Endometrium (tissue), 2 donors: Measurements from ENCODE around the gene PIGA.

ENCODE experiments used
- FAIRE-seq: peaks from 2 replicates; lab custom pipeline; 2012; peaks lifted over from hg19 to GRCh38; lab: Jason Lieb, UNC
- donor health status: control.
- donor health status: control.

Gene PIGA

GRCh38 chrX:15335135-15336022 lies at the start of gene PIGA:
PIGA (minus strand) TSS chrX:15335523; CDS start chrX:15331930, 3,593 bp downstream.
- peak; percentile 90 for FAIRE-seq

DNA sequence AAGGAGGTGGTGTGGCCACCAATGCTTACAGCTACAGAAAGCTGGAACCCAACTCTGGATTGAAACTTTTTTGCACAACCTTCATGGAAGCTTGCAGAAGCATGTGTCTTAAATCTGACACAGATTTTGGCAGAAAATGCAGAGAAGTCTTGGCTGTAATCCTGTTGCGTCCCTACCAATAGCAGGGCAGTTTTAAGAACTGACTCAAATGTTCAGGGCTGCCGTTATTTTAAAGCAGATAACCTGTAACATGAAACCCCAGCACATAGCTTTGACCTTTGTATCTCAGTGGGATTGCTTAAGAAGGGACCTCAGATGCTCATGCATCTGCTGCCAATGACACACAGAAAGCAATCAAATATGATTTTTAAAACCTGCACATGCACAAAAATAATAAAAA lies 49.0 kb upstream of the PIGA start, which contains the start of gene VEGFD:
Gene VEGFD, minus strand, starts transcription at position 110 of the 400 bp plus-strand sequence. CDS start 467 bp downstream, outside the sequence.
- no peak for FAIRE-seq

DNA sequence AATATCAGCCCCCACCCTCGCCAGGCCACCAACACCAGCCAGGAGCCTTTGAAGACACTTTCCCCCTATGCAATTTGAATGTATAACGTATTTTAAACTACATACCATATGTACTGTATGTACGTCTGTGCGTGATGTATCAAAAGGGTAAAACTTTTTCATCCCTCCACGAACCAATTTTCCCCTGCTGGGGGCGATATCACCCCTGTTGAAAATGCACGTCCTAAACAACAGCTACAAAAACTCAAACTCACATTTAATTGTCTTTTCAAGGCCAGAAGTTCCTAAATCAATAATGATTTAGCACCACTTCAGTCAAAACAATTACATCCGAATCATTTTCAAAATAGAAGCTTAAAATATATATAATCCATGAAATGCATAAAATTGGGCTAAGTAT lies 47.5 kb upstream of the PIGA start:
- no peak for FAIRE-seq

DNA sequence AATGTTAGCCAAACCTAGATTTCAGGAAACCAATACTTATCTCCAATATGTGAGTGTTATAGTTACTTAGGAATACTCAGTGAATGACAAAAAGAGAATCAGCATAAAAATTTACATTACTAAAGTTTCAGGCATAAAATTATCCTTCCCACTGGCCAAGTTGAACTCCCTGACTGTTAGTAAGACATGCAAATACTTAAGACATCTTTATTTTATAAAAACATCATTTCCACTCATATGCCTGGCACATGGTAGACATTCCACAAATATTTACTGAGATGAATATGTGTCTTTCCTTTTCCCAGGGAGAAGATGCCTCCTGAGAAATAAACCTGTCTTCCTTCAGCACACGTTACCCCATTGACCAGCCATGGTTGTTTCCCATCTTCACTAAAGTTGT lies 41.6 kb upstream of the PIGA start:
- no peak for FAIRE-seq

DNA sequence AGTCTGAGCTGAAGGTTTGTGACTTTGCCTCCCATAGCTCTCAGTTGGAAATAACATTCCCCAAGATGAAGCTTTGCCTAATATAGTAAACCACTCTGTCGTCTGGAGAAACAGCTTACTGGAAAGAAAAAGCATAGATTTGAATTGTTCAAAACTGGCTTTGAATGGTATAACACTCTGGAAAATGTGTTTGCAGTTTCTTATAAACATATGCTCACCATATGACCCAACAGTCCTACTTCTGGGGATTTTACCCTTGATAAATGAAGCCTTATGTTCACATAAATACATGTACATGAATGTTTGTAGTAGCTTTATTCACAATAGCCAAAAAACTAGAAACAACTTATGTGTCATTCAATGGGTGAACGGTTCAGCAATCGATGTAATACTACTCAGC lies 38.7 kb upstream of the PIGA start:
- FAIRE-seq: no peak

GRCh38 chrX:15366506-15367352 lies 31.4 kb upstream of the PIGA start:
- no peak for FAIRE-seq

DNA sequence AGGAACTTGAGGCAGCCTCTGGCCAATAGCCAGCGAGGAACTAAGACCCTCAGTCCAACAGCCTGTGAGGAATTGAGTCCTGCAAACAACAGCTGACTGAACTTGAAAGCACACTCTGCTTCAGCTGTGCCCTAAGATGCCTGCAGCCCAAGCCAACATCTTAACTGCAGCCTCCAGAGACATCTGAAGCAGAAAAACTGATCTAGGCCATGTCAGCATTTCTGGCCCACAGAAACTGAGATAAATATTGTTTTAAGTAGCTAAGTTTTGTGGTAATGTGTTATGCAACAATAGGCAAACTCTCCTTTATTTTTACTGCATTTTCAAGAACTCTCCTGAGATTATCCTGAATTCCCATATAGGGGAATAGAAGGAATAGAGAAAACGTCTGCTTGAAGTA lies 24.4 kb upstream of the PIGA start:
- FAIRE-seq: no peak

- no peak for FAIRE-seq
Observed at GRCh38 chrX:15358533-15358932, 23.2 kb upstream of the PIGA start.

DNA sequence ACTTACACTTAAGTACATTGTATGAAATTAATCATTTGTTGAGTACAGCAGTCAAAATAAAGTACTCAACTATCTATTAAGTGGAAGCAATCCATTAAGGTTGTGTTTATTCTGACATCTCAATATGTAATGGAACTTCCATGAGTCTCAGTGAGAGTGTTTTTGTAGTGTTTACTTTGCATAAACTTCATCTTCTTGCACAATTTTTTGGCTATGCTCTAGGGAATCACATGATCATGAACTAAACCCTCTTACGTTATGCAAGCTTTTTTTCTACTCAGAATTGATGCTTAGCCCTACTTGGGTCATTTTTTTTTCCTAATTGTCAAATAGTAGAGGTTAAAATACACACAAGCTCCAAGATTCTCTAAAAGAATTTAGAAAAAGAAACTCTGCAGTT lies 21.1 kb upstream of the PIGA start:
- no peak for FAIRE-seq

- no peak for FAIRE-seq
Observed at GRCh38 chrX:15350329-15350996, 15.1 kb upstream of the PIGA start.

DNA sequence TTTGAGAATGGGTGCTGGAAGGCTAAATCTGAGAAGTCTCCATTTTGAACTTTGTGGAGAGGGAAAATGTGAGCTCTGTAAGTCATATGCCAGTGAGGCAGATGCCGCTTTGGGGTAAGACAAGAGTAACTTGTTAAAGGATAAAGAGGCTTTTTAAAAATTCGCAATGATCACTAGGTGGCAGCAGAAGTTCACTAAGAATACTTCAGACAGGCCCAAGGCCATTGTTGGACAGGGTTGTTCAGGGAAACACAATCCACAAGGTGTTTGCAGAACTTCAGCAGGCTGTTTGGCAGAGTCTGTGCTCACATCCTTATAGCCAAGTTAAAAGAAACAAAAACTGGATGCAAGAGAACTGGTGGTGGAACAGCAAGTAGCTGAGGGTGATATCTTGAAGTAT lies 13.7 kb upstream of the PIGA start:
- FAIRE-seq: no peak

- FAIRE-seq: no peak
Observed at GRCh38 chrX:15345976-15346375, 10.7 kb upstream of the PIGA start.

DNA sequence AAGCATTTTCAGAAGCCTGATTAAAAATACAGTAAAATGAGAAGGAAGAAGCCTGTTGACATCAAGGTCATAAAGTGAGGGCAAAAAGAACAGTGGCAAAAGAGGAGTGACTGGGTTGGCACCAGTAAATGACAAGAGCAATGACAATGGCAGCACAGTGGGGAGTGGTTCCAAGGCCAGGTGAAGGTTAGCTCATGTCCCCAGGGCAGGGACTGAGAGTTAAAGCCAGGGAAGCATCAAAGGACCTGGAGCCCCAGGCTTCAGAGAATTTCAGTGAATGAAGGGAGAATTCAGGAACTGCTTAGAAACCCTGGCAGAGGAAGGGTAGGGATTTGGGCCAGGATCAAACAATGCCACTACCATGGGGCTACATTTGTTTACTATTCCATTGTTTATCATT lies 8.8 kb upstream of the PIGA start:
- no peak for FAIRE-seq

DNA sequence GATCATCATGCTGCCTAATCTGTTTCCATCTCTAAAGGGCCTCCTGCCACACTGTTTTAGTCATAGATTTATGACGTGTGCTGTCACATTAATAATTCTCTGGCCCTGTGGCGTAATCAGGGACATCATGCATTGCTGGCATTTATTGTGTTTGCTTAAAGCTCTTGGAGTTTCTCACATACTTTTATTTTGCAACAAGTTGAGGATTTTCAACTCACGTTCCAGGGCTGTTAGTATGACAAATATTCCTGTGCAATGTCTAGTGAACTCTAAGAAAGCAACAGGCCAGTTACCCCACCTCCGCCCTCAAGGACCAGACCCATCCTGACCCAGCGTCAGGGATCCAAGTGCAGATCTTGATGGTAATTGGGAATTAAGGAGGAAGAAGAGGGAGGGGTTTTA lies 7.8 kb upstream of the PIGA start:
- FAIRE-seq: no peak

GRCh38 chrX:15340867-15341266 lies 5.5 kb upstream of the PIGA start:
- FAIRE-seq: no peak

DNA sequence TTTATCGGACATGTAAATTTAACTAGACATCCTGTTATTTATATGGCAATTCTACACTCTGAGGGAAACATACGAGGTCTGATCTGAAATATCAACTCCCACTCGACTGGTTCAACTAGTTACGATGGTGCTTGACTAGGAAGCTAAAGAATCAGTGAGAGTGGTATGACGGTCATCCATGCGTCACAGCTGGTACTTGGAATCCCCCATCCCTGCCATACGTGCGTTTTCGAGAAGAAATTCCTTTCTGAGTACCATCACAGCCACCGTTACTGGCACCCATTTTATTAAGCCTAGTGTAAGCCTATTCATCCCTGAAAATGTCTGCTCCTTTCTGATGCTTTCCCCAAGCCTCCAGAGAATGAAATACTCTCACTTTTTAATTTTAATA lies 695 bp upstream of the PIGA start:
- no peak for FAIRE-seq

DNA sequence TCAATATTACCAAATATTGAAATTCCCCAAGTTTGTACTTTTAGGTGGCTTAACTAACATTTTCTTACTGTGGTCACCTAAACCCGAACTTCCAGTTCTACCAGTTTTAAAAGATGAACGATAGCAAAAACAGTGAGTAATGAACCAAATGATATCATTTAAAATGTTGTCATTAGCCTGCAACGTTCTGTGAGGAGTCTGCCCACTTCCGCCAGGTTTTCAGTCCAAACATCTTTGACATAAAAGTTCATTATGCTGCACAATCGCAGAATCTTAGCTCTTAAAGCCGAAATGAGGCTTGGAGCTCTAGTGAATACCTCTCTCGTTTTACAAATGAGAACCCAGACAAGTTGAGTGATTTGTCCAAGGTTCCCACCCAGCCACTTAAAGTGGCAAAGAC lies 762 bp downstream of the PIGA start:
- FAIRE-seq: no peak

GRCh38 chrX:15328821-15329220 lies 6.5 kb downstream of the PIGA start:
- FAIRE-seq: no peak

- no peak for FAIRE-seq
Observed at GRCh38 chrX:15328131-15328530, 7.2 kb downstream of the PIGA start.

- FAIRE-seq: no peak
Observed at GRCh38 chrX:15322472-15322871, 12.9 kb downstream of the PIGA start.

- no peak for FAIRE-seq
Observed at GRCh38 chrX:15322072-15322471, 13.3 kb downstream of the PIGA start.

- no peak for FAIRE-seq
Observed at GRCh38 chrX:15321447-15321846, 13.9 kb downstream of the PIGA start.

GRCh38 chrX:15320297-15320696 lies 15.0 kb downstream of the PIGA start:
- FAIRE-seq: no peak
